Vagina (tissue), 2 donors: Measurements from ENCODE around the gene CDK16.

Experiments used
- POLR2A ChIP-seq, 2 donors: fragments of 450-650 bp; IDR thresholded peaks; one replicate each; pipeline ENCODE4 v1.6.1; 2017; ENCODE audit warnings: antibody characterized with exemption in 2 of 2, mild to moderate bottlenecking in 2 of 2, moderate library complexity in 2 of 2
- TF ChIP-seq, protein P1 (sequence below), 3 experiments: fragments of 450-650 bp in 2 of 3; fragments of 200-600 bp in 1 of 3; sonication (generic) in 1 of 3; IDR thresholded peaks; one replicate each; pipeline ENCODE4 v1.5.1; 2017 to 2019; ENCODE audit warnings: antibody characterized with exemption in 3 of 3, mild to moderate bottlenecking in 2 of 3, moderate library complexity in 2 of 3

- TF ChIP-seq, protein P1, sequence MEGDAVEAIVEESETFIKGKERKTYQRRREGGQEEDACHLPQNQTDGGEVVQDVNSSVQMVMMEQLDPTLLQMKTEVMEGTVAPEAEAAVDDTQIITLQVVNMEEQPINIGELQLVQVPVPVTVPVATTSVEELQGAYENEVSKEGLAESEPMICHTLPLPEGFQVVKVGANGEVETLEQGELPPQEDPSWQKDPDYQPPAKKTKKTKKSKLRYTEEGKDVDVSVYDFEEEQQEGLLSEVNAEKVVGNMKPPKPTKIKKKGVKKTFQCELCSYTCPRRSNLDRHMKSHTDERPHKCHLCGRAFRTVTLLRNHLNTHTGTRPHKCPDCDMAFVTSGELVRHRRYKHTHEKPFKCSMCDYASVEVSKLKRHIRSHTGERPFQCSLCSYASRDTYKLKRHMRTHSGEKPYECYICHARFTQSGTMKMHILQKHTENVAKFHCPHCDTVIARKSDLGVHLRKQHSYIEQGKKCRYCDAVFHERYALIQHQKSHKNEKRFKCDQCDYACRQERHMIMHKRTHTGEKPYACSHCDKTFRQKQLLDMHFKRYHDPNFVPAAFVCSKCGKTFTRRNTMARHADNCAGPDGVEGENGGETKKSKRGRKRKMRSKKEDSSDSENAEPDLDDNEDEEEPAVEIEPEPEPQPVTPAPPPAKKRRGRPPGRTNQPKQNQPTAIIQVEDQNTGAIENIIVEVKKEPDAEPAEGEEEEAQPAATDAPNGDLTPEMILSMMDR (IDR thresholded peaks at IDR 0.05): no peak
- no peak for TF ChIP-seq POLR2A (IDR thresholded peaks at IDR 0.05)
Measured at GRCh38 chrX:47200385-47201150, 17.9 kb upstream of the CDK16 start.
